Sigmoid colon (tissue), 7 donors: ENCODE data around the gene BSND. TPM values are rescaled to one million over a fixed set of nuclear protein-coding genes. Genes with fewer than 3 reads are reported as not detected.

ENCODE experiments used
- DNase-seq: peaks from one replicate; pipeline ENCODE4 v3.0.0-alpha.2; 2019
- H3K27ac ChIP-seq, 4 donors: fragments of 200-600 bp; sonication (generic); one replicate each; pipeline ENCODE4 v1.5.1; 2016 to 2019; ENCODE audit warnings: mild to moderate bottlenecking in 1 of 4
- H3K27me3 ChIP-seq, 3 donors: fragments of 200-600 bp; sonication (generic); one replicate each; pipeline ENCODE4 v1.5.1; 2019; ENCODE audit warnings: mild to moderate bottlenecking in 1 of 3
- H3K36me3 ChIP-seq, 4 donors: fragments of 200-600 bp; sonication (generic); one replicate each; pipeline ENCODE4 v1.5.1; 2016 to 2019
- H3K4me1 ChIP-seq, 4 donors: fragments of 200-600 bp; sonication (generic); one replicate each; pipeline ENCODE4 v1.5.1; 2017 to 2019
- H3K4me3 ChIP-seq, 4 donors: fragments of 200-600 bp; sonication (generic); one replicate each; pipeline ENCODE4 v1.5.1; 2017 to 2019; ENCODE audit warnings: mild to moderate bottlenecking in 2 of 4, moderate library complexity in 1 of 4
- H3K9me3 ChIP-seq, 4 donors: fragments of 200-600 bp in 3 of 4; sonication (generic) in 3 of 4; one replicate each; pipeline versions ENCODE4 v1.5.1 to v1.6.1; 2013 to 2019
- CTCF ChIP-seq, 4 experiments: fragments of 450-650 bp in 3 of 4; fragments of 200-600 bp in 1 of 4; IDR thresholded peaks; one replicate each; pipeline ENCODE4 v1.5.1; 2016 to 2019; ENCODE audit warnings: antibody characterized with exemption in 4 of 4, mild to moderate bottlenecking in 3 of 4, moderate library complexity in 2 of 4
- EP300 ChIP-seq, 4 donors: sonication (generic); formaldehyde crosslinking; IDR thresholded peaks; one replicate each; pipeline ENCODE4 v1.6.1; 2017; ENCODE audit warnings: antibody characterized with exemption in 4 of 4
- POLR2A ChIP-seq, 2 donors: fragments of 450-650 bp; IDR thresholded peaks; one replicate each; pipeline ENCODE4 v1.6.1; 2016; ENCODE audit warnings: antibody characterized with exemption in 2 of 2, mild to moderate bottlenecking in 2 of 2, moderate library complexity in 2 of 2
- POLR2AphosphoS5 ChIP-seq, 4 donors: sonication (generic); formaldehyde crosslinking; IDR thresholded peaks; one replicate each; pipeline ENCODE4 v1.6.1; 2017; ENCODE audit warnings: antibody characterized with exemption in 4 of 4
- WGBS, 2 donors: extraction: QIAGEN DNeasy Blood & Tissue Kit; methylation state at CpG; one replicate each; pipeline ENCODE4 v1.1.7; 2013; 5-methylcytosine and 5-hydroxymethylcytosine counted together
- intact Hi-C: fragments of 100-400 bp; cut with DNase I; formaldehyde crosslinking; loops from one replicate; pipeline ENCODE4 v1.15.1; 2023
- polyA plus RNA-seq, 3 donors: library from polyadenylated mRNA; stranded (reverse); fragments of 200-250 nt; gene quantifications; one replicate each; pipeline ENCODE4 v1.2.3, GENCODE V29; 2013
- total RNA-seq, 4 donors: library from RNA; depleted of rRNA; stranded (reverse); fragments of >200 nt; gene quantifications; one replicate each; pipeline ENCODE4 v1.1.0, GENCODE V29; 2016
- donor health status: healthy with polysubstance abuse.
- donor health status: Bipolar disorder and iron deficiency.
- donor health status: healthy.

BSND gene
- total and polyA plus RNA-seq, 7 donors: not detected

- Histone ChIP-seq H3K9me3 (no peaks in the 10 kb centered on the region), H3K36me3 (no peaks in the 10 kb centered on the region), H3K27me3 (peaks cover 0 to 9% (median 0%) of the 10 kb centered on the region in 3 donors), H3K27ac (no peak overlapping the region), H3K4me1 (no peaks in the 10 kb centered on the region), H3K4me3 (no peak overlapping the region)
- 79 to 86% methylated on average over 5 of the region's 5 CpGs for WGBS, 2 donors
- DNase-seq: no peak
- TF ChIP-seq CTCF (IDR thresholded peaks at IDR 0.05): no peak
- TF ChIP-seq POLR2A (IDR thresholded peaks at IDR 0.05): no peak
- no peak for TF ChIP-seq POLR2AphosphoS5 (IDR thresholded peaks at IDR 0.05)
- TF ChIP-seq EP300 (IDR thresholded peaks at IDR 0.05): no peak
- intact Hi-C loops: no loop called here
Observed at GRCh38 chr1:54967372-54967771, 31.4 kb upstream of the BSND start.

- Histone ChIP-seq H3K4me3 (no peak overlapping the region), H3K36me3 (no peaks in the 10 kb centered on the region), H3K9me3 (no peaks in the 10 kb centered on the region), H3K27ac (no peak overlapping the region), H3K27me3 (peaks cover 0 to 9% (median 0%) of the 10 kb centered on the region in 3 donors), H3K4me1 (peaks cover 0 to 9% (median 5%) of the 10 kb centered on the region in 4 donors)
- 74 to 76% methylated on average over 4 of the region's 4 CpGs for WGBS, 2 donors
- DNase-seq: no peak
- TF ChIP-seq CTCF (IDR thresholded peaks at IDR 0.05) (no peak), POLR2AphosphoS5 (IDR thresholded peaks at IDR 0.05) (no peak), EP300 (IDR thresholded peaks at IDR 0.05) (no peak), POLR2A (IDR thresholded peaks at IDR 0.05) (no peak)
- intact Hi-C loops: no loop called here
Observed at GRCh38 chr1:54968551-54968950, 30.2 kb upstream of the BSND start.

GRCh38 chr1:54969879-54970278, 28.9 kb upstream of the BSND start:
- no peak for DNase-seq
- WGBS, 2 donors: 93 to 99% methylated on average over 1 of the region's 1 CpG
- peaks cover 0 to 9% (median 0%) of the 10 kb centered on the region in 3 donors for H3K27me3 ChIP-seq
- H3K27ac ChIP-seq: no peak overlapping the region
- H3K36me3 ChIP-seq: no peaks in the 10 kb centered on the region
- peaks cover 0 to 12% (median 6%) of the 10 kb centered on the region in 4 donors for H3K4me1 ChIP-seq
- H3K4me3 ChIP-seq: no peak overlapping the region
- no peaks in the 10 kb centered on the region for H3K9me3 ChIP-seq
- intact Hi-C loops: no loop called here
- no peak for TF ChIP-seq POLR2AphosphoS5 (IDR thresholded peaks at IDR 0.05)
- no peak for TF ChIP-seq POLR2A (IDR thresholded peaks at IDR 0.05)
- TF ChIP-seq EP300 (IDR thresholded peaks at IDR 0.05): no peak

- Histone ChIP-seq H3K9me3 (no peaks in the 10 kb centered on the region), H3K27me3 (peaks cover 0 to 9% (median 0%) of the 10 kb centered on the region in 3 donors), H3K4me3 (no peak overlapping the region), H3K27ac (no peak overlapping the region), H3K36me3 (no peaks in the 10 kb centered on the region), H3K4me1 (peaks cover 0 to 12% (median 6%) of the 10 kb centered on the region in 4 donors)
- 75 to 90% methylated on average over 5 of the region's 5 CpGs for WGBS, 2 donors
- intact Hi-C loops: no loop called here
- DNase-seq: no peak
- no peak for TF ChIP-seq EP300 (IDR thresholded peaks at IDR 0.05)
Observed at GRCh38 chr1:54970901-54971300, 27.8 kb upstream of the BSND start.

GRCh38 chr1:54971317-54971791, 27.4 kb upstream of the BSND start:
- intact Hi-C loops: no loop called here
- H3K4me1 ChIP-seq: peaks cover 0 to 12% (median 6%) of the 10 kb centered on the region in 4 donors
- WGBS, 2 donors: 36 to 62% methylated on average over 7 of the region's 7 CpGs
- H3K9me3 ChIP-seq: no peaks in the 10 kb centered on the region
- DNase-seq: no peak
- H3K4me3 ChIP-seq: no peak overlapping the region
- H3K36me3 ChIP-seq: no peaks in the 10 kb centered on the region
- peaks cover 0 to 4% (median 0%) of the 10 kb centered on the region in 3 donors for H3K27me3 ChIP-seq
- TF ChIP-seq EP300 (IDR thresholded peaks at IDR 0.05) (no peak), CTCF (IDR thresholded peaks at IDR 0.05) (no peak), POLR2A (IDR thresholded peaks at IDR 0.05) (no peak), POLR2AphosphoS5 (IDR thresholded peaks at IDR 0.05) (no peak)
- H3K27ac ChIP-seq: no peak overlapping the region

GRCh38 chr1:54972436-54972835, 26.3 kb upstream of the BSND start:
- intact Hi-C loops: no loop called here
- H3K4me1 ChIP-seq: peaks cover 0 to 12% (median 6%) of the 10 kb centered on the region in 4 donors
- no peaks in the 10 kb centered on the region for H3K36me3 ChIP-seq
- no peak overlapping the region for H3K27ac ChIP-seq
- H3K4me3 ChIP-seq: no peak overlapping the region
- WGBS, 2 donors: 90% methylated on average over 4 of the region's 4 CpGs
- DNase-seq: no peak
- no peak for TF ChIP-seq POLR2A (IDR thresholded peaks at IDR 0.05)
- TF ChIP-seq EP300 (IDR thresholded peaks at IDR 0.05): no peak
- TF ChIP-seq POLR2AphosphoS5 (IDR thresholded peaks at IDR 0.05): no peak
- no peak for TF ChIP-seq CTCF (IDR thresholded peaks at IDR 0.05)
- peaks cover 0 to 3% (median 0%) of the 10 kb centered on the region in 3 donors for H3K27me3 ChIP-seq
- no peaks in the 10 kb centered on the region for H3K9me3 ChIP-seq
